HG03097 (cell line): ENCODE results near the gene ZFHX3.

ENCODE experiments used
- ATAC-seq: cut with Tn5 transposase; IDR thresholded peaks from one replicate; pipeline ENCODE4 v1.9.1; 2021; ENCODE audit not compliant: unreplicated experiment, low FRiP score

The ZFHX3 gene

GRCh38 chr16:72859581-72859980 is 188.3 kb downstream of the ZFHX3 start:
- ATAC-seq: no peak

GRCh38 chr16:72858665-72859493 is 189.0 kb downstream of the ZFHX3 start:
- ATAC-seq: no peak

GRCh38 chr16:72857834-72858664 is 189.9 kb downstream of the ZFHX3 start:
- ATAC-seq: no peak

- ATAC-seq: no peak
Observed at GRCh38 chr16:72856797-72857196, 191.1 kb downstream of the ZFHX3 start.

GRCh38 chr16:72854267-72854959 is 193.5 kb downstream of the ZFHX3 start:
- ATAC-seq: no peak

GRCh38 chr16:72853575-72854266 is 194.2 kb downstream of the ZFHX3 start:
- ATAC-seq: no peak

- no peak for ATAC-seq
Observed at GRCh38 chr16:72852421-72852820, 195.5 kb downstream of the ZFHX3 start.

- no peak for ATAC-seq
Observed at GRCh38 chr16:72850853-72851252, 197.1 kb downstream of the ZFHX3 start.

- no peak for ATAC-seq
Observed at GRCh38 chr16:72850021-72850420, 197.9 kb downstream of the ZFHX3 start.

GRCh38 chr16:72848759-72849664 is 198.9 kb downstream of the ZFHX3 start:
- no peak for ATAC-seq

GRCh38 chr16:72848028-72848400 is 199.9 kb downstream of the ZFHX3 start:
- no peak for ATAC-seq

GRCh38 chr16:72847187-72848027 is 200.5 kb downstream of the ZFHX3 start:
- no peak for ATAC-seq

GRCh38 chr16:72846594-72846993 is 201.3 kb downstream of the ZFHX3 start:
- no peak for ATAC-seq

GRCh38 chr16:72845322-72846020 is 202.5 kb downstream of the ZFHX3 start:
- ATAC-seq: no peak

- ATAC-seq: no peak
Observed at GRCh38 chr16:72844225-72844920, 203.6 kb downstream of the ZFHX3 start.

- ATAC-seq: no peak
Observed at GRCh38 chr16:72841506-72841905, 206.4 kb downstream of the ZFHX3 start.

GRCh38 chr16:72840631-72841381 is 207.1 kb downstream of the ZFHX3 start:
- ATAC-seq: no peak
